Right ventricle myocardium superior (tissue), 1 donor: ENCODE data around the gene ROPN1L. TPM values are rescaled to one million over a fixed set of nuclear protein-coding genes. Genes with fewer than 3 reads are reported as not detected.

Experiments used
- ATAC-seq: fragments of 200-7000 bp; cut with Tn5 transposase; one replicate; pipeline ENCODE4 v1.9.1; 2020; ENCODE audit warnings: mild to moderate bottlenecking; ENCODE audit not compliant: poor library complexity
- DNase-seq: peaks from one replicate; pipeline ENCODE4 v3.0.0-alpha.2; 2020
- intact Hi-C: fragments of 100-400 bp; cut with DNase I; formaldehyde crosslinking; loops from one replicate; pipeline ENCODE4 v1.11.2; 2022
- total RNA-seq: library from RNA; stranded (reverse); fragmentation: NEBNext Ultra II Directional; extraction: Animal tissue kit (Norgen Biotek cat#: 25700); gene quantifications from one replicate; pipeline ENCODE4 v1.2.1, GENCODE V29; 2021
- donor health status: DM: no; HTN: yes; CAD: no; lungs with severe emphysema.

ROPN1L gene
- total RNA-seq, 1 donor from 2014 or later, result not detected

- ATAC-seq (no peak), DNase-seq (no peak)
- intact Hi-C loops, result no loop called here
These were observed 27.8 kb downstream of the ROPN1L start for GRCh38 chr5:10469253-10470050.

DNA sequence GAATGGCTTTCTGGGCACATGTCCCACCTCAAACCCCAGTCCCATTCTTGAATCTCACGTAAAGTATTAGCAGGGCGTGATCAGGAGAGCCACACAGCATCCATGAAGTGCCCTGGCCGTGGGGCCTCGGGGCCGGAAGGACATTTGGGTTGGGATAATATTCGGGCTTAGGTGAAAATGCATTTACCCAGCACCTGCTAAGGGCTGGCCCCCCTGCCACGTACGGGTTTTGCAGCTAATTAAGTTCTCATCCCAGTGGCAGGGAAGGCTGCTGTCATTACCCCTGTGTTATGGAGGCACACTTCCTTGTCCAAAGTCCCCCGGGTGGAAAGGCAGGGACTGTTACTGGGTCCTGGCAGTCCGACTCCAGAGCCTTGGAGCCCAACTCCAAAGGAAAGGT, 29.0 kb downstream of the ROPN1L start:
- intact Hi-C loops, result no loop called here
- ATAC-seq, result no peak
- DNase-seq, result no peak

- no peak for ATAC-seq
- intact Hi-C loops, result no loop called here
These were observed 30.0 kb downstream of the ROPN1L start for GRCh38 chr5:10471677-10472076.

GRCh38 chr5:10474521-10475075, 32.9 kb downstream of the ROPN1L start:
- DNase-seq (no peak), ATAC-seq (no peak)
- intact Hi-C loops, result no loop called here

More at GRCh38 chr5:10471677-10472076, 30.0 kb downstream of the ROPN1L start:
- DNase-seq, result no peak

- DNase-seq (no peak), ATAC-seq (no peak)
- intact Hi-C loops, result no loop called here
These were observed 34.4 kb downstream of the ROPN1L start for GRCh38 chr5:10475931-10476676.

- DNase-seq (no peak), ATAC-seq (no peak)
These were observed 35.2 kb downstream of the ROPN1L start for GRCh38 chr5:10476878-10477277.

DNA sequence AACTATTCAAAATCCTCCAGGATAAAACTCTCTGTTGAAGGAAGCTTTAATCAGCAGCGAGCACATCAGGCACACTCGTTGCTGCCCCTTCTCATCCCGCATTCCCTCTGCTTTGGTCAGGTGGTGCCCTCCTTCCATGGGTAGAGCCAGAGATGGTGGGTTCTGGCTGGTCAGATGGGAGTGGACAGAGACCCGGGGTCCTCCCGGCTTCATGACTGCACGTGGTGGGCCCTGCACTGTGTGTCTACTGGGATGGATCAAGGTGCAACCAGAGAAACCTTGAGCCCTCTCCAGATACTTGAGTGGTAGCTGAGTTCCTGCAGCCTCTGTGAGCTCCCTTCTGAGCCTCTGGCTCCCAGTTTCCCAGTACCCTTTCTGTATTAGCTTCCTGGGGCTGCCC, 36.3 kb downstream of the ROPN1L start:
- intact Hi-C loops, result no loop called here
- DNase-seq, result no peak
- ATAC-seq, result no peak

More at GRCh38 chr5:10476878-10477277, 35.2 kb downstream of the ROPN1L start:
- intact Hi-C loops, result no loop called here

- ATAC-seq, result no peak
- intact Hi-C loops, result no loop called here
- no peak for DNase-seq
These were observed 36.8 kb downstream of the ROPN1L start for GRCh38 chr5:10478436-10478835.

- intact Hi-C loops, result no loop called here
- no peak for DNase-seq
- peak; percentile 10 for ATAC-seq
These were observed 37.6 kb downstream of the ROPN1L start for GRCh38 chr5:10479154-10479721.

GRCh38 chr5:10480237-10480985, 38.7 kb downstream of the ROPN1L start:
- intact Hi-C loops, result no loop called here
- no peak for DNase-seq
- ATAC-seq, result no peak

- intact Hi-C loops, result no loop called here
- no peak for DNase-seq
- no peak for ATAC-seq
These were observed 39.7 kb downstream of the ROPN1L start for GRCh38 chr5:10481241-10481935.

- intact Hi-C loops, result no loop called here
- ATAC-seq (no peak), DNase-seq (no peak)
These were observed 41.3 kb downstream of the ROPN1L start for GRCh38 chr5:10482791-10483530.

GRCh38 chr5:10484774-10485141, 43.1 kb downstream of the ROPN1L start:
- intact Hi-C loops, result no loop called here
- DNase-seq, result no peak
- no peak for ATAC-seq

- intact Hi-C loops, result no loop called here
- ATAC-seq (peak; percentile 76), DNase-seq (peak; percentile 80)
These were observed 43.6 kb downstream of the ROPN1L start for GRCh38 chr5:10485142-10485795.

DNA sequence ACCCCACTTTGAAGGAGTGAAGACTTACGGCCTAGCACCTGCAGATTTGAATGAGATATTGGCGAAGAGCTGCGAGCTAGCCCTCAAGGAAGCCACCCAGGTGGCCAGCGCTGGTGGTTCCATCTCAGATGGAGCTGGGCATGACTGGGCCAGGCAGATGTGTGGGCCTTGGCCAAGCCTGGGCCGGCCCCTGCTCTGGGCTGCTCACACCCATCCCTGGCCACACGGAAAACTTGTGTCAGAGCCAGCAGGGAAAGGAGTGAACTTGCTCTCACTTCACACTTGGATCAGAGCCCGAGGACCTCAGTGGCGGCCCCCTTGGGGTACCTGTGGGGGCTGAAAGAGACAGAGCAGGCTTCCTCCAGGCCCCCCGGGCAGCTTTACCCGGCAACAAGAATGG, 44.2 kb downstream of the ROPN1L start:
- intact Hi-C loops, result no loop called here
- ATAC-seq (peak; percentile 23), DNase-seq (no peak)

- intact Hi-C loops, result no loop called here
- ATAC-seq (no peak), DNase-seq (no peak)
These were observed 45.0 kb downstream of the ROPN1L start for GRCh38 chr5:10486511-10487344.
